Natural killer cell (primary cell): ENCODE data around the gene SEC14L5. TPM values are rescaled to one million over a fixed set of nuclear protein-coding genes. Genes with fewer than 3 reads are reported as not detected.

ENCODE experiments used
- ATAC-seq, 3 donors: fragments of 150-1000 bp in 2 of 3; fragments of 200-7000 bp in 1 of 3; cut with Tn5 transposase; 1 replicate in 1 of 3; 2 replicates in 2 of 3; pipeline ENCODE4 v1.10.0; 2021; ENCODE audit warnings: mild to moderate bottlenecking in 2 of 3, moderate library complexity in 2 of 3
- DNase-seq, 2 donors: peaks; one replicate each; pipeline versions ENCODE4 v3.0.0 to v3.0.0-alpha.2; 2013 to 2021; ENCODE audit warnings: mixed read lengths in 1 of 2
- H3K27ac ChIP-seq: one replicate; pipeline ENCODE4 v1.5.1; 2013; ENCODE audit warnings: mild to moderate bottlenecking, low read length
- H3K27me3 ChIP-seq: one replicate; pipeline ENCODE4 v1.6.1; 2013; ENCODE audit warnings: low read length; ENCODE audit not compliant: control insufficient read depth, insufficient read depth
- H3K36me3 ChIP-seq: one replicate; pipeline ENCODE4 v1.6.1; 2013; ENCODE audit warnings: low read length; ENCODE audit not compliant: control insufficient read depth, insufficient read depth
- H3K4me1 ChIP-seq: one replicate; pipeline ENCODE4 v1.6.1; 2013; ENCODE audit warnings: low read length; ENCODE audit not compliant: control insufficient read depth, insufficient read depth
- H3K4me3 ChIP-seq: one replicate; pipeline ENCODE4 v1.5.1; 2013; ENCODE audit warnings: low read length
- H3K9me3 ChIP-seq: one replicate; pipeline ENCODE4 v1.6.1; 2013; ENCODE audit warnings: low read length; ENCODE audit not compliant: control insufficient read depth, insufficient read depth
- H3K27ac Mint-ChIP-seq, 2 donors: one replicate each; pipeline ENCODE4 v1.8.0; 2022; ENCODE audit warnings: mild to moderate bottlenecking in 2 of 2, mixed read lengths in 2 of 2, moderate library complexity in 1 of 2
- H3K27me3 Mint-ChIP-seq, 2 donors: one replicate each; pipeline ENCODE4 v1.8.0; 2022; ENCODE audit warnings: low read depth in 2 of 2, mixed read lengths in 2 of 2
- H3K36me3 Mint-ChIP-seq: one replicate; pipeline ENCODE4 v1.8.0; 2022; ENCODE audit warnings: mixed read lengths
- H3K4me1 Mint-ChIP-seq, 2 donors: one replicate each; pipeline ENCODE4 v1.8.0; 2022; ENCODE audit warnings: mixed read lengths in 2 of 2
- H3K4me3 Mint-ChIP-seq: one replicate; pipeline ENCODE4 v1.8.0; 2022; ENCODE audit warnings: mild to moderate bottlenecking, moderate library complexity, mixed read lengths
- H3K9me3 Mint-ChIP-seq, 2 donors: one replicate each; pipeline ENCODE4 v1.8.0; 2022; ENCODE audit warnings: mixed read lengths in 2 of 2
- CTCF ChIP-seq: fragments of 200-600 bp; IDR thresholded peaks from one replicate; pipeline ENCODE4 v1.8.0; 2022; ENCODE audit warnings: antibody characterized with exemption
- WGBS: methylation state at CpG from one replicate; pipeline ENCODE4 v1.1.7; 2013; ENCODE audit warnings: missing lambda C conversion rate; ENCODE audit not compliant: insufficient coverage; 5-methylcytosine and 5-hydroxymethylcytosine counted together
- intact Hi-C: fragments of 100-400 bp; cut with micrococcal nuclease; formaldehyde crosslinking; loops from one replicate; pipeline ENCODE4 v1.14.2; 2022
- total RNA-seq, 4 donors: library from RNA; stranded (reverse); fragments of 120-200 nt in 1 of 4; gene quantifications; one replicate each; pipeline versions ENCODE4 v1.2.3 to v1.2.4, GENCODE V29; 2013 to 2022

The SEC14L5 gene
- total RNA-seq, 3 donors from 2014 or later (not counting 1 experiment from before 2014, with no cell fraction given) = 0.27 to 1.1 (median 0.93) TPM

GRCh38 chr16:4979736-4980660 is 21.9 kb downstream of the SEC14L5 start:
- intact Hi-C loops = no loop called here
- Histone ChIP-seq H3K9me3 (no peaks in the 10 kb centered on the region), H3K4me3 (no peak overlapping the region), H3K27ac (no peak overlapping the region), H3K27me3 (peaks cover 2% of the 10 kb centered on the region), H3K4me1 (no peaks in the 10 kb centered on the region), H3K36me3 (no peaks in the 10 kb centered on the region)
- Mint-ChIP-seq H3K36me3 (no peaks in the 10 kb centered on the region), H3K4me1 (no peaks in the 10 kb centered on the region), H3K27ac (no peak overlapping the region), H3K9me3 (no peaks in the 10 kb centered on the region), H3K4me3 (no peak overlapping the region), H3K27me3 (peaks cover 8 to 9% of the 10 kb centered on the region in 2 donors)
- WGBS = 61% methylated on average over 25 of the region's 25 CpGs
- ATAC-seq (no peak), DNase-seq (no peak)
- no peak for TF ChIP-seq CTCF

GRCh38 chr16:4980691-4981090 is 22.6 kb downstream of the SEC14L5 start:
- Histone ChIP-seq H3K4me1 (no peaks in the 10 kb centered on the region), H3K27me3 (peaks cover 2% of the 10 kb centered on the region), H3K27ac (no peak overlapping the region), H3K36me3 (no peaks in the 10 kb centered on the region), H3K9me3 (no peaks in the 10 kb centered on the region), H3K4me3 (no peak overlapping the region)
- no peak overlapping the region for H3K27ac Mint-ChIP-seq
- no peak overlapping the region for H3K4me3 Mint-ChIP-seq
- peaks cover 5 to 9% of the 10 kb centered on the region in 2 donors for H3K27me3 Mint-ChIP-seq
- 79% methylated on average over 10 of the region's 10 CpGs for WGBS
- DNase-seq = no peak
- no peaks in the 10 kb centered on the region for H3K4me1 Mint-ChIP-seq
- intact Hi-C loops = no loop called here
- no peaks in the 10 kb centered on the region for H3K9me3 Mint-ChIP-seq
- TF ChIP-seq CTCF = no peak
- no peaks in the 10 kb centered on the region for H3K36me3 Mint-ChIP-seq
- ATAC-seq = no peak

GRCh38 chr16:4981473-4981872 is 23.3 kb downstream of the SEC14L5 start:
- Mint-ChIP-seq H3K4me1 (no peaks in the 10 kb centered on the region), H3K27ac (no peak overlapping the region), H3K36me3 (no peaks in the 10 kb centered on the region), H3K4me3 (no peak overlapping the region), H3K27me3 (peaks cover 10 to 16% of the 10 kb centered on the region in 2 donors), H3K9me3 (no peaks in the 10 kb centered on the region)
- no peak for DNase-seq
- Histone ChIP-seq H3K9me3 (no peaks in the 10 kb centered on the region), H3K4me1 (no peaks in the 10 kb centered on the region), H3K27ac (no peak overlapping the region), H3K4me3 (no peak overlapping the region), H3K27me3 (peaks cover 3% of the 10 kb centered on the region), H3K36me3 (no peaks in the 10 kb centered on the region)
- intact Hi-C loops = no loop called here
- no peak for TF ChIP-seq CTCF
- no peak for ATAC-seq
- WGBS = 81% methylated on average over 7 of the region's 7 CpGs
